ENCODE measurements around the gene ADAMTS12.

ADAMTS12 gene

DNA sequence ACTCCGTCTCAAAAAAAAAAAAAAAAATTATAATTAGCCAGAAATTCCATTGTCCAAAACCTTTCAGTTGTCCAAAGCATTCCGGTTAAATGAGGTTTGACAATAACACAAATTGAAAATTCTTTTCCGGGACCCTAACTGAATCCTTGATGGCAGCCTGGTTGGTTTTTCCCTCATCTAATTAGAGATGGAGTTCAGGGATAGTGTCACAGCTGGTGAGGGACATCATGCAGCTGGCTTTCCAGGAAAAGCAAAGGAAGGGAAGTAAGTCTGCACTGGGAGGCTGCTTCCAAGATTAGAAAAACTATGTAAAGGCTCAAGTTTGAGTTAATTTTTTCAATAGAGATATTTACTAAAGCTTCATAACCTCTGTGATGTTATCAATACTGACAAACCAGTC, 195.4 kb downstream of the ADAMTS12 start:
- DNase-seq, result no peak

DNA sequence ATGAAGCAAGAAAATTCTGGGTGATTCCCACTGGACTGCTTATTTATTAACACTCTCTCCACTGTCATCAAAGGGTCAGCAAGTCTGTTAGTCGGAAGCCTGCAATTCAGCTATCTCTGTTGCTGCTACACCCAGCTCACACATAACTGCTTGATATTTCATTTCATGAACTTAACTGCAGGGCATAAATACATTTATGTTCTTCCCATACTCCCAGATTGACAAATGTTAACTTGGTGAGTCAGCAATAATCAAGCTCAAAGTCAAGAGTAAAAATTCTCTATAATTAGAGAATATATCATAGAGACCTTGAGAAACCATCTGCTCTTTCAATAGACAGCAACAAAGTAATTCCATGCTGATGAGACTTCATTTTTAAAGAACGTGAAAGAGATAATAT, 198.8 kb downstream of the ADAMTS12 start:
- DNase-seq, result no peak

DNA sequence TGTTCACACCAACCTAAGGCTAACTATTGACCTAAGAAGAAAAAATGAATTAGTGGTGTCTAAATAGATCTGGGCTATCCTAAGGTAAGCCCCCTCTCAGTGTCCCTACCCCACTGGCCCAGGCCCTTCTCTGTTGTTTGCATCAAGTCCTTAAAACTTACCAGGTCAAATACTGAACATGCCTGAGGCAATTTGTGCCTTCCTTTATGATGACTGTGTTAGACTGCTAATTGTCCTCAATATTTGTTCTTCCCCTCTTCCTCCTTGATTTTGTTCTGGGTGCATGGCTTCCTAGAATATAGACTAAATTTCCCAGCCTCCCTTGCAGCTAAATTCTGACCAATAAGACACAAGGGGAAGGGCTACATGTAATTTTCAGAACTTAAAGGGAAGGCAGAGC, 199.9 kb downstream of the ADAMTS12 start:
- no peak for DNase-seq

DNA sequence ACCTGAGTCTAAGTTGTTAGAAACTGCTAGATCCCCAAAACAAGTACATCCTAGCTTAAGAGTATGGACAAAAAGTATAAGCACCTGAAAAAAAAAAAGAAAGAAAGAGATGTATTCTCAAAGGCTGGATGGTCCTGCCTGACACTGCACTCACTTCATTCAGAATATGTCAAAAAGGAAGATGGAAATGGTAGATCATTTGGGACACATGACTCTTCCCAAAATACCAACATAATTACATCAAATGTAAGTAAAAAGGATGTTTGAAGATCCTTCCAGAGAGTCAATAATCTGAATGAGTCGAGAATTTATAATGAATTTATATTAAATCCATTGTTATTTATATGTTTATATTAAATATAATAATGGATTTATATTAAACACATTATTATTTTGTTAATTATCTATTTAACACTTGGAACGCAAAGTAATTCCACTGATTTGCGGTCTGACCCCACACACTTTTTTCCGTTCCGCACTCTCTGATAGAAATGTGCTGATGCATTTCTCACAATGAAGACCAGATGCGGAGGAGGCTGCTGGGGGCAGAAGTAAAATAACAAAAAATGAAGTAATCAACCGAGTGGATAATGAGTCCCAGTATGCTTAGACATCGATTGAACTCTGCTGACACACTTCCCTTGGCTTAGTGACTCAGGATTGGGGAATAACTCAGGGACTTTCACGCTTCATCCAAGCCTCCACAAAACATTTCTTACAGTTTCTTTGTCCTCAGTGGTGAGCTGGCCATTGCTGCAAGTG, 201.2 kb downstream of the ADAMTS12 start:
- no peak for DNase-seq

DNA sequence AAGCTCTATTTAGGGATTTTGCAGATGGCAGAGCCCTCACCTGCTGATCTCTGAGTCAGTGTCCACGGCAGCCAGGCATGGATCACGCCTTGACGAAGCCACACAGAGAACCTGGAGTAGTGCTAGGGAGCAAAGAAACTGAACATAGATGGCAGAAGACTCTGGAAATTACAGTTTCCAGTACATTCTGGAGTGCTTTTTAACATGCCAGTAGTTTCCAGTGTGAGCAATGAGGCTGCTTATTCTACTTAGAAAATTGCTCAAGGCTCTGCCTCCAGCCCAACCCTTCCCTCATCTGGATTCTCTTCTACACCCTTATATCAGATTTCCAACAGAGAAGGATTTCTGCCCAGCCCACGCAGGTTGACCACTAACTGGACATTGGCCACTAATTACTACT, 203.3 kb downstream of the ADAMTS12 start:
- DNase-seq, result no peak

DNA sequence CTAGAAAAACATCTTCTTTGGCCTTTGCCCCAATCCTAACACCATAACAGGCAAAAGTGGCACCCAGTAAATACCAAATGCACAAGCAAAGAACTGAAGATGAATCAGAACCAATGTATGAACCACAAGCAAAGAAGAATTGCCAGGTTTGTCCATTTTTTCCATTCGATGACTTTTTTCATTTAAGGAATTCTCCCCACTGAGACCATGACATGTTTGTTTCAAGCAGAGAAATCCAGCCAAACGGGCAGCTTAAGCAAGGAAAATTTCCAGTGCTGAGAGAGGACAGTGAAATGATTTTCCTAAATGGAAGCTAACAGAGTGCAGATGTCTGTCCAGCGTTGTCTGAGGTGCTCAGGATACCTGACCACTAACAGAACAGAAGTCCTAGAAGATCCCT, 203.7 kb downstream of the ADAMTS12 start:
- no peak for DNase-seq

DNA sequence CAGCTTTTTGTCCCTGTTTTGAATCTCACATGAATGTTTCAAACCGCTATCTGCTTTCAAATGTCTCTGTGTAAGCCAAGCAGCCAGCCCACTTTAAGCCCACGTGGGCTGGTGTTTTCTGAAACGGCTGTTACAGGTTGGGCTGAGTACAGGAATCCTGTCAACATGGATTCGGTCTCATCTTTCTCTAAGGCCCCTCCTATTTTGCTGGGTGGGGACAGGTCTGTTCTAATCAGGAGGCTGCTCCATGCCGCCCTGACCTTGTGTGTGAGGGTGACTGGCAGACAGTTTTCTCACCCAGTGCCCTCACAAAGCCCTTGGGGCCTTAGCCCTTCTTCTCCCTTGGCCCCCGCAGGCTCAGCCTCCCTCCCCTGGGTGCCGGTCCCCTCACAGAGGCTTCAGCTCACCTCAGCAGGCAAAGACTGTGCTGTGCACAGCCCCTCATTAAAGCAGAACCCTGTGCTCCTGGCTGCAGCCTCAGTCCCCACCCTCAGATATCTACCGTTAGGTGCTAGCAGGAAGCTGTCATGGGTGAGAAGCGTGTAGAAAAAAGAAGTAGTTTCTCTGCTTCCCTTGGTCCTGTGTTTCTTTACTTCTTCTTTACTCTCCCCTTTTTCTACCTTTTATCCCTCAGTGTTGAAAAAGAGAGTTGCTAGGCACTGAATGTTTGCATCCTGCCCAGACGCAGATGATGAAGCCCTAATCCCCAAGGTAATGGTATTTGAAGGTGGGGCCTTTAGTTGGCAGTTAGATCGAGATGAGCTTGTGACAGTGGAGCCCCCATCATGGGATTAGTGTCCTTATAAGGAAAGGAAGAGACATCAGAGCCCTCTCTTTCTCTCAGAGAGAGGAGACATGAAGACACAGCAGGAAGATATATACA, 205.7 kb downstream of the ADAMTS12 start:
- DNase-seq, result no peak

DNA sequence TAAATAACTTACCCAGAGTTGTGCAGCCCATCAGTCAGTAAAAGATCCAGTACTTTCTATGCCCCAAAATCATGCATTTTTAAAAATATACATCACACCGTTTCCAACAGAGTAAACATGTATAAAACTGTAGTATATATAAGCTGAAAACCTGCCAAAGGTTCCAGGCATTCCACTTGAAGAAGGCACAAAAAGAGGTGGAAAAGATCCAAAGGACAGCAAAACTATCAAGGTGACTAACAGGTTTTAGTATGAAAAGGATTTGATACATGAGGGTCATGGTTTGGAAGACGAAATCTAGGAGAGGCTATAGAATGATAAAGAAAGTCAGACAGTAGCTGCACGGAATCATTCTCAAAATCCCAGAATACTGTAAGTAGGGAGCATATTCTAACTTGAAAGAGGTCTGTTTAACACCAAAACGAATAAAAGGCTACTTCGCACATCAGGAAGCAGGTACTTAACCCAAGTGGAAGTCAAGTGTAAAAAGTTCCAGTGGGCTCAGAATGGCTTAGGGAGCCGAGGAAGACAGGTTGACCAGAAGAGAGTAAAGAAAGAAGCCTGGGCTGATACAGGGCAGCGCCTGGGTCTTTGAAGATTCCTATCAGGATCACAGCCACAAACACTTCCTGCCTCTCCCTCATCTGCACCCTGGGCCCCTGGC, 207.2 kb downstream of the ADAMTS12 start:
- no peak for DNase-seq

DNA sequence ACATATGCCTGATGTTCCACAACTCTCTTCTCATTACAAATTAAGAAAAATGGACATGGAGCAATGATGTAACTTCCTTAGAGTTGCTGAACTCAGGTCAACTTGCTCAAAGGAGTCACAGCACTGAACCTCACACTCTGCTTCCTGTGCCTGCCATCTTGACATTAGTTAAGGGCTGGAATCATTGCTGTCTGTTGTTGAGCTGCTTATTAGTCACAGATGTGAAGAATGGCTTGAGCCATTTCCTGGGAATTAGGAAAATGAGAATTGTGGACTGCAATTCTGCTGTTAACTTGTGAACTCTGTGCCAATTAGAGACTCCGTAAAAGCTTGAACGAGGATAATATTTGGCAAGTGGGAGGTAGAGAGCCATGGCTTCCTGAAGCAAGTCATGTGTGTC, 212.0 kb downstream of the ADAMTS12 start:
- DNase-seq, result no peak

DNA sequence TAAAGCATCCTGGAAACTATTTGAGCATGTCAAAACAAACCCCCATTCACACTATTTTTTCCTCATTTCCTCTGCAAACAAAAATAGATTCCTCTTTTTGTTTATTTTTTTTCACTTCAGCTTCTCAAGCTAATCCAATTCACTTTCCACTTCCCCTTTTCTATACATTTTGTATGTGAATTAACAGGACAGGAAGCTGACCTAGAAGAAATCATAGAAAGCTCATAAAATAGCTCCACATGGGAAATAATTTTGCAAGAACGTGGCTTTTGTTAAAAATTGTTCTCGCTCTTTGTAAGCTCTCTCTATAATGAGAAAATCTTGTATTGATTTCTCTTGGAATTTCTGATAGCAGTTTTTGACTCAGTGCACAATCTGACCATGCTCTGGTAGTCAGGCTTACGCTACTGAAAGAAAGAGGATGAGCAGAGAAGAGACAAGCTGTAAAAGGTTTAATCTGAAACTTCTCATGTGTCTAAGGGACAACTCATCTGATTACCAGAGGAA, 215.8 kb downstream of the ADAMTS12 start:
- no peak for DNase-seq

DNA sequence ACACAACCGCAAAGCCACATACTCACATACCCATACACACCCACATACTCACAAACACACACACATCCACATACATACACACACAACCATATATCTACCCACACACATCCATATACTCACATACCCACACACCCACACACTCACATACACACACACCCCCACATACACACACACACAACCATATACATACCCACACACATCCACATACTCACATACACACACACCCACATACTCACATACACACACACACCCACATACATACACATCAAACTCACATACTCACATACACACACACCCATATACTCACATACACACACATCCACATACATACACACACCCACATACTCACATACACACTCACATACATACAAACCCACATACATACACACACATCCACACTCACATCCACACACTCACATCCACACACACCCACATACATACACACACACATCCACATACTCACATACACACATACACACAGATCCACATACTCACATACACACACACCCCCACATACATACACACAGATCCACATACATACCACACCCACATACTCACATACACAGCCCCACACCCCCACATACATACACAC, 220.0 kb downstream of the ADAMTS12 start:
- DNase-seq, result no peak

DNA sequence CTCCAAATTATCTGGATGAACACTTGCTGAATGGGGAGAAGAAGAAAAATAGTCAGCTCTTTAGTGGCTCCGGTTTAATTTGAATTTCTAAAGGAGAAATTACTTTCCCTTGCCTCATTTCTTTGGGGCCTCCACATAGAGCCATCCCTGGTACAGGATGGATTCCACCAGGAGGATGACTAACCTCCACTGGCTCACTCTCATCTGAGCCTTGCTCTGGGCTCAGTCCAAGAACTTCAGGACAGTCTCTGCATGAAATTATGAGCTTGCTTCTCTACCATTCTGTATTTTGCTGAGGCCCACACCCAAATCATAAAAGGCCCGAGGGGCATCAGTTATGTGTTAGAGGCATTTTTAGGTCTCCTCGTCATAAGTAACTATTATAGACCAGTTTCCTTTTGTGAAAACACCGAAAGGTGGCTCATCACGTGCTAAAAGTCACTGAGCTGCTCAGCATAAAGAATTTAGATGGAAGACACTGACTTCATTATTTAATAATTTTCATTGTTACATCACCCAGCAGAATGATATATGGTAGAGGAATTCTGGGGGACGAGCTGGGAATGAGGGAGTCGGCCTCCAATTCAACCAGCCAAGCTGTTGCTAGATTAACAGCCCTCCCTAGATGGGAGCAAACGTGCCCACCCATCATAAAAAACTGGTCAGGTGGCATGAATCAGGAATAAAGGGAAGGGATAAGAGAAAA, 228.9 kb downstream of the ADAMTS12 start:
- no peak for DNase-seq

DNA sequence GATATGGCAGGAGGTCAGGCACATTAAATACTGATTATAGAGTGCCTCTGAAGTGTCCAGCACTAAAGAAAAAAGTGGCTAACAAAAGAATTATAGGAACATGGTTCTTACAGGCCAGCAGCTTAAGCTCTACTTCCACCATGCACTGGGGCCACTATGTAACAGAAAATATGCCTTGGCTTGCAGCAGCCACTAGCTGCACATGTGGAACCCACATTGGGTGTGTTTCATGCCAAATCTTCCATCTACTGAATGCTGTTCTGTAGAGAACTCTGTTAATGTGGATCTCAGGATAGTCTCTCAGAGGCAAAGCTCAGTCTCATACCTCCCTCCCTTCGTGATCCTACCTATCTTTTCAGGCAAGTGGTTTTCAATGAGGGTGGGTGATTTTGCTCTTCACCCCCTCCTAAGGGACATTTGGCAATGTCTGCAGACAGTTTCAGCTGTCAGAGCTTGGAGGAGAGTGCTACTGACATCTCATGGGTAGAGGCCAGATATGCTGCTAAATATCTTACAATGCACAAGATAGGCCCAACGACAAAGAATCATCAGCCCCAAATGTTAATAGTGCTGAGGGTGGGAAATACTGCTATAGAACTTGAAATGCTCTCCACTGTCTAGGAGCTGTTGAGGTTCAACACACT, 232.1 kb downstream of the ADAMTS12 start:
- no peak for DNase-seq

DNA sequence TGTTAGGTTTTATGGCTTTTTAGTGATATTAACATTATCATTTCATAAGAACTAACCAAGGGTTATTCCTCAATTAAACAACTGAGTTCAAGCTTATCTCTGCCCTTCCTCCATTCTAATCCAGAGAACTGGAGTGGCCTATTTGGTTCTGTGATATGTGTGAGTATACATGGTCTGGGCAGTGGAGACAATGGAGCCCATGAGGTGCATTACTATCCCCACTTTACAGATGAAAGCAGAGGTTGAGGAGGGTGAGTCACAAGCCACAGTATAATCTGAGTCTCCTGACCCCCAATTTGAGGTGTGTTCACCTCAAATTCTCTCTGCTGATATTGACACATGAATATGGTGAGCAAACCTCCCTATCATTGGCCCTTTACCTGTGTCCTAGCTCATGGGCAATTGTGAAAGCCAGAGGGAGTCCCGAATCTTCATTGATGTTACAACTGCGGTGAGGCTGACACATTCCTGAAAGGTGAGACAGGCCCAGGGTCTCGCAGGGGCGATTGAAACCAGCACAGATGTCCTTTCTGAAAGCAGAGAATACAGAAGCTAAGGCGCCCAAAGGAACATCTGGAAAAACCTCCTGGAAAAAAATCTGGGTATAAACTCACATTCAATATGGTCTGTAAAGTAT, 233.9 kb downstream of the ADAMTS12 start:
- DNase-seq, result no peak

DNA sequence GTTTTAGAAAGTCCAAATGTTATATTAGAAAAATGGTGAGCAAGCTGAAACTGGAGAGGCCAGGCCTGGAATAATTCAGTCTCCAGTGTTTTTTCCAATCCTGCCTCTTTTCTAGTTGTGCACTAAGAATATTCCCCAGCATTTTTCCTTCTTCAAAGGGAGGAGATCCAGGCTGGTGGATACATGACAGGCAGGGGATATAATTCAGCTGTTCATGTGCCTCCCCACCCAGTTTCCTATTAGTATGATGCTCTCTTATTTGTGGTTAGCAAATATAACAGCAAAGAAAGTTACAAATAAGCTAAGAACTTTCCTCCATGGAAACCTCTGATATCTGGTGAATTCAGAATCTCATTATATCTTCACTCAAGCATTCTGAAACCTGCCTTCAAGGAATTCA, 234.6 kb downstream of the ADAMTS12 start:
- no peak for DNase-seq

DNA sequence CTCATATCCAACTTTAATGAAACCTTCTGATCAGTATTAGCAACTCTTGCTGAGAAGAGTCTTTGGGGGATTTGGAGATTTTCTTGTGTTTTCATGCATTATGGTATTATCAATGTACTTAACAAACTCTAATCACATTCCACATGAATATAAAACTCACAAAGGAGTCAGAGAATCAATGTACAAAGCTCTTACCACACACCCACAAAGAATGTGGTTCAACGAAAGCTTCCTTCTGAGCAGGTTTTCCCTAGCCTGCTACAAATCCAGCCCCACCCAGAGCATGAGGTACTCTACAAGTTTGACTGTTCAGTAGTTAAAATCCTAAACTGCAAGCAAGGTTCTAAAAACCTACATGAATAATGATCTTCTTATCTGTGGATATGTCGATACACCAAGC, 240.9 kb downstream of the ADAMTS12 start:
- no peak for DNase-seq

DNA sequence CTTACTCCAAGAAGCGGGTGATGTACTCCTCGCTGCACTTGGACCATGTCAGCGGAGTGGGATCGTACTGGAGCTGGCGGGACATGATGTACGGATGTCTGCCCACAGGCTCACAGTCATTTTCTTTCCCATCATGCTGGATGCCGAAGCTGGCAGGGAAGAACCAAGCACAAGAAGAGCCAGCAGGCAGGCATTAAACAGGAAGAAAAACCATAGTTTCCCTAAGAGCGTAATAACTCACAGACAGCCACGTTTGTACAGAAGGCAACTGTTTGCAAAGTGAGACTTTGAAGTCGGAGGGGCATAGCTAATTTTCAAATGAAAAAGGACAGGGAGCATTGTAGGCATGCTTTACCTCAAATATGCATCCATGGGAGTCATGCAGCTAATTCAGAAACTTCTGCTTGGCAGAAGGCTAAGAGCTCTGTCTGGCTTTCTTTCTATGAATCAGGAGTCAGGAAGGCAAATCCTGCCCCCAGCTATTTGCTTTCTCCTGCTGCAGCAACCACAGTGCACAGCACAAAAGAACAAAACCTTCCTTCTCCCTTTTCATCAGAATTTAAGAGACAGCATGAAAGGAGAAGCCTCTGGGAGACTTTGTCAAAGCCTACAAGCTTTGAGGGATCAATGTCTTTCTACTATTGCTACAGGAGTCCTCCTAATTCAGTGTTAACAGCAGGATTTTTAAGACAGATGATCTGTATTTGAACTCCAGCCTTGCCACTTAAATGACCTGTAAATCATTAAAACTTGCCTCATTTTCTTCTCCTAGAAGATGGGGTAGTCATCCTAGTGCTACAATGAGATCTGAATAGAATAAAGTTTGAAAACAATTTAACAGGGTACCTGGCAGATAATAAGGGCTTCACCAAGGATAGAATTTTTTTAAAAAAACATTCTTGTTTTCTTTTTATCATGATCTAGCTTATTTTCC, 242.0 kb downstream of the ADAMTS12 start:
- DNase-seq, result no peak

DNA sequence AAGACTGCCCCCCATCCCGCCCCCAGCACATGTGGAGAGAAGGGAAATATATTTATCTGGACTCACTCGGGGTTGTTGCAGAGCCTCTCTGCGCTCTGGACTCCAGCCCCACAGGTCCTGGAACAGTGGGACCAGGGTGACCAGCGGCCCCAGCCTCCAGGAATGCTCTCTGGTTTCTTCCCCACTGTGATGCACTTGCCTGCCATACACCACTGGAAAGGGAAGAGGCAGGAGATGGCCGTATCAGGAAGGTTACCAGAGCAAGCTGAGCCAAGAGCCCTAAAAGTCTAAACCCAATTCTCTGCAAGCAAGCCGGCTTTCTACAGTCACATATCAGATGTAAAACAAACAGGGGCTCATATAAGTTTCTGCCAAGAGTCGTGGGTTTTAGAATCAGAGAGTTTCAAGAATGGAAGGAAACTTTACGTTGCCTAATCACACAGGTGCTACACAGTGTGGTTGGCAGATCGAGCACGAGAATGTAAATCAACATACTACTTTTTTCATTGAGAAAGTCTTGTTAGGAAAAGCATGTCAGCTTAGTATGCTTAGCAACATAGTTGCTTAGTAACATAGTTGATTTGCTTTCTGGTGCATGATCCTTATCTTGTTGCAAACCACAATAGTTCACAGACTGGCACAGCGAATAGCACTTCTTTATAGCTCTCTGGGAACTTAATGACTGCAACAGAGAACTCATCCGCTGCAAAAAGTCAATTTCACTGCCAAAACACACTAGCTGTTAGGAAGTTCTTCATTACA, 249.9 kb downstream of the ADAMTS12 start:
- no peak for DNase-seq

DNA sequence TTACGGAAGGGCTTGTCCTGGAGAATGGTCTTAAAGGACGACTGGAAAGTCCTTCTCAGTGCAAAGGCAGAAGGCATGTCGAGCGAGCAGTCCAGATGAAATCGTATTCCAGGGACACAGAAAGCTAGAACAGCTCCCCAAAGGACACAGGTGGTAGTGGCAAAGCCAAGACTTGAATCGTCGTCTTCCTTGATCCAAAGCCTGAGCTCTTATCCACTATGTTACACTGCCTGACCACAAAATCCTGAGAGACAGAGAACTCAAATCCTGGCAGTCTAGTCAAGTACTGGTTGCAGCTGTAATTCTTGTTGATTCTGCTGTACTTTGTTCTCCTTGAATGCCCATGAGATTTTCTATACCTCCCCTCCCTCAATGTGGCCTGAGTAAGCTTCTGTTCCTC, 252.3 kb downstream of the ADAMTS12 start:
- DNase-seq, result no peak

DNA sequence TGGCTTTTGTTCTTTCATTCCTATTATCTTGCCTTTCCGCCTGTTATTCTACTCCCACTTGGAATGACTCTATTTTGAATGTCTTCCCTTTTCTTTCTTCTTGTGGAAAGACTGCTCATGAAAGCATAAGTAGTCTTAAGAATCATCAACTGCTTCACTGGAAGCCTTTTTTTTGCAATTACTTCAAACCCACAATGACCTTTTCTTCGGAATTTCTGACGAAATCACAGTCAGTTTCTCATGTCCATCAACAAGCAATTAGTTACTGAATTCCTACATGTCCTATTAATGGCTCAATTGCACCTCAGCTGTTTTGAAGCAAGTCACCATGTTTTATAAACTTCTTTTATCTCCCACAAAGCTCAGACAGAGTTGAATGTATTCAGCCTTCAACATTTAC, 254.8 kb downstream of the ADAMTS12 start:
- DNase-seq, result no peak

Data from NCI-H187 treated with DMSO at 0.1 percent for 48 hours (cell line).